Astrocyte of the cerebellum (primary cell): ENCODE measurements around the gene SERPINB1.
A peak's percentile ranks its signal among the peaks of the same experiment; 100 is the strongest.
"Not testable (repeated sequence)": the region's sequence is repeated elsewhere in the genome, so short reads cannot be mapped to it uniquely, and the experiment has no call there.

Experiments
- DNase-seq: peaks from one replicate; pipeline ENCODE4 v3.0.0-alpha.2; 2011; ENCODE audit warnings: low read depth
- H3K4me3 ChIP-seq: 2 replicates; pipeline ENCODE4 v1.5.1; 2011; ENCODE audit warnings: mild to moderate bottlenecking, low read depth, low read length, moderate library complexity
- in situ Hi-C: cut with HindIII; loops from 2 replicates; pipeline ENCODE4 v1.10.0; 2017; ENCODE audit warnings: low sequenced_read_pairs
- TF ChIP-seq, protein P1 (sequence below): IDR thresholded peaks from 2 replicates; pipeline ENCODE4 v1.5.1; 2012; ENCODE audit warnings: low read length, low read depth, moderate library complexity, mild to moderate bottlenecking; ENCODE audit errors: missing control alignments

SERPINB1 gene

DNA sequence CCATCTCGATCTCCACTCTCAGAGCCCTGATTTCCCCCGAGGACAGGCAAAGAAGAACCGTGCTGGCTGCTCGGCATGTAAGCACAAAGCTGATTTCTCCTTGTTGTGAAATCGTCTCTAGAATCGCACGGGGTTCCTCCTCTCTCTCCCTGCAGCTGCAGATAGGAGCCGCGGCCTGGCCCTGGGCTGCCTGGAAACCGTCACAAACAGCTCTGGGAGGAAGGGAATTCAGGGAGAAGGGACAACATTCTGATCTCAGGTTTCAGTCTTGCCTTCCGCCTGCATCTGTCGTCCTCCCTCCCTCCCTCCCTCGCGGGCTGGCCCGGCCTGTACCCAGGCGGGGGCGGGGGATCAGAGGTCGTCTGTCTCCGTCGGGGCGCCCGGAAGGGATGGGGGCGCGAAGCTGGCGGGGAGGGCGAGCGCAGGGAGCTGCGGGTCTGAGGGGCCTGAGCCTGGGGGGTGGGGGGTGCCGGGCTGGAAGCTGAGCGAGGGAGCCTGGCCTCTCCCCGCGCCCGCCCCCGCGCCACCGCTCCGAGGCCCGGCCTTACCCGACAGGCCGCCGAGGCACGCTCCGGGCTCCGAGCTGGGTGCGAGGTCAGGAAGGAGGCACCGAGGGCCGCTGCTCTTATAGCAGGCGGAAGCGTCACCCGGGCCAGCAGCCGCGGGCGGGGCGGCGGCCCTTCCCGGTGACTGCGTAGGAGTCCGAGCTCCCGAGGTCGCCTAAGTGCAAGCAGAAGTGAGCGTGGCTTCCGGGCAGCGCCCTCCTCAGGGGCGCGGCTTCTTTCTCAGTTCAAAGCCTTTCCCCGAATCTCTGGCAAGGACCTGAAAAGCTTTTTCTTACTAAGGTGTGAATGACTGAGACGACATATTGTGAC is at the start of gene SERPINB1:
SERPINB1 (minus strand) TSS at position 600 of the 875 bp plus-strand sequence. CDS start 1,277 bp downstream, outside the sequence.
- H3K4me3 ChIP-seq, result peak within 1 kb of the TSS; percentile 36
- TF ChIP-seq, protein P1, sequence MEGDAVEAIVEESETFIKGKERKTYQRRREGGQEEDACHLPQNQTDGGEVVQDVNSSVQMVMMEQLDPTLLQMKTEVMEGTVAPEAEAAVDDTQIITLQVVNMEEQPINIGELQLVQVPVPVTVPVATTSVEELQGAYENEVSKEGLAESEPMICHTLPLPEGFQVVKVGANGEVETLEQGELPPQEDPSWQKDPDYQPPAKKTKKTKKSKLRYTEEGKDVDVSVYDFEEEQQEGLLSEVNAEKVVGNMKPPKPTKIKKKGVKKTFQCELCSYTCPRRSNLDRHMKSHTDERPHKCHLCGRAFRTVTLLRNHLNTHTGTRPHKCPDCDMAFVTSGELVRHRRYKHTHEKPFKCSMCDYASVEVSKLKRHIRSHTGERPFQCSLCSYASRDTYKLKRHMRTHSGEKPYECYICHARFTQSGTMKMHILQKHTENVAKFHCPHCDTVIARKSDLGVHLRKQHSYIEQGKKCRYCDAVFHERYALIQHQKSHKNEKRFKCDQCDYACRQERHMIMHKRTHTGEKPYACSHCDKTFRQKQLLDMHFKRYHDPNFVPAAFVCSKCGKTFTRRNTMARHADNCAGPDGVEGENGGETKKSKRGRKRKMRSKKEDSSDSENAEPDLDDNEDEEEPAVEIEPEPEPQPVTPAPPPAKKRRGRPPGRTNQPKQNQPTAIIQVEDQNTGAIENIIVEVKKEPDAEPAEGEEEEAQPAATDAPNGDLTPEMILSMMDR, result no peak
- in situ Hi-C loops, result loop anchor here (5.0 to 10.0 kb wide), 2 partner anchors 47 to 91 kb away; no protein-coding TSS in a partner anchor
- no peak for DNase-seq

DNA sequence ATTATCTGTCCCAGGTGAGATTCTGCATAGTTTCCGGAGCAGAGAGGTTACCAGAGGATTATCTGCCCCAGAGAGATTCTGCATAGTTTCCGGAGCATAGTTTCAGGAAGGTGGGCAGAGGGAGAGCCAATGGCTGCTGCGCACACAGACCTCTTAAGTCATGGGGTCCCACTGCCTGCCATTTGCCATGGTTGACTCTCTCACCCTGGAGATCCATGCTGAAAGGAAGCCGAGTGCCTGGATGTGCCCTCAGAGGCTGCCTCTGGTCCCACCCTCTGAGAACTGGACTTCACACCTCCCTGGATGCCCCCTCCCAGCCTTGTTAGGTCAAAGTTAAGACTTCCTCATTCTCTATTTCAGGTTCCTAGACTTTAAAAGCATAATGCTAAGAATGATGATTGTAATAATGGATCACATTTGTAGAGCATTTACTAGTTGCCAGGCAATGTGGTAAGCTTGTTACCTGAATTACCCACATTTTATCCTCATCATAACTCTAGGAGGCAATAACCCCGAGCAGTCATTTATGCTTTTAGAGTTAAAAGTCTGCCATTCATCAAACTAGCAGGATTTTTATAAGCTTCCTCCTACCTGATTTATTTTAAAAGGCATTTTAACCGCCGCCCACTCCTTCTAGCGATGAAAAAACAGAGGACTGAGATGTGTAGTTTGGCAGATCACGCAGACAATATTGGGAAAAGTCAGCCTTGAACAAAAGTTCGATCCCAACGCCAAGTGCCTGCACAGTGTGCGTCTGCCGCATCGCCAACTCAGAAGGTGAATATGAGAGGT is 49.5 kb upstream of the SERPINB1 start:
- in situ Hi-C loops, result loop anchor here (5.0 kb wide), 2 partner anchors 64 to 99 kb away; no protein-coding TSS in a partner anchor
- TF ChIP-seq, protein P1, result no peak
- H3K4me3 ChIP-seq, result no peak overlapping the region
- DNase-seq, result no peak

DNA sequence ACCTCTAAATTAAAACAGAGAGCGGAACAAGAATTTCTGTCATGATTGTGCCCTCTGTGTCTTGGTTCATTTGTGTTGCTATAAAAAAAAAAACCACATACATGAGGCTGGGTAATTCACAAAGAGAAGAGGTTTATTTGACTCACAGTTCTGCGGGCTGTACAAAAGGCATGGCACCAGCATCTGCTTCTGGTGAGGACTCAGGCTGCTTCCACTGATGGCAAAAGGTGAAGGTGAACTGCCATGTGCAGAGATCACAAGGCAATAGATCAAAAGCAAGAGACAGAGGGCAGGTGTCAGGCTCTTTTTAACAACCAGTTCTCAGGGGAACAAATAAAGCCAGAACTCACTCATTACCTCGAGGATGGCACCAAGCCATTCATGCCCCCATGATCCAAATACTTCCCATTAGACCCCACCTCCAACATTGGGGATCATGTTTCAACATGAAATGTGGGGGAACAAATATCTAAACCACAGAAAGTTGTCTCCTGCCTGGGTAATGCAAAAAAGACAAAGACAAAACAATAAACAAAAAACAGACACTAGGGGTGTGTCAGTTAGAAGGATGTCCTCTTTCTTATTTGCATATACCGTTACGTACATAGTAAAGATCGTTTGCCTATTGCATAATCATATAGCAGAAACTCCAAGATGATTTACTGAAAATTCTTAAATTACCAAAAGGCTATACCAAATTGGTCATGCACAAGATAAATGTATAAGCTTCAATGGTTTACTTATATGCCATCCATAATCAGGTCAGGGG is 44.5 kb upstream of the SERPINB1 start:
- DNase-seq, result no peak
- TF ChIP-seq, protein P1, result no peak
- in situ Hi-C loops, result no loop called here
- H3K4me3 ChIP-seq, result no peak overlapping the region

DNA sequence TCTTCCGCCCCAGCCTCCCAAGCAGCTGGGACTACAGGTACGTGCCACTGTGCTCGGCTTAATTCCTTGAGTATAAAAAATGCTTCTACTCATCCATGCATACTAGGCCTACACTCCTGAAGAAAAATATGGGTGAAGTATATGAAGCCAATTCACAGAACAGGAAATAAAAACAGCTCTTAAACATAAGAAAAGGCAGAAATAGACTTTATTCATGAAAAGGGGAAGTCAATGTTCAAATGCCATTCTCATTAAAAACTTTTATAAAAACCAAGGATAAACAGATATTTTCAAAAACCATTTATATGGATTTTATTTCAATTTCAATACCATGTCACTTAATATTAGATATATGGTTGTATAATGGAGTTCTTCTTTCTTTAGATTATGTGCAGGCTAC is 43.1 kb upstream of the SERPINB1 start:
- TF ChIP-seq, protein P1, result no peak
- in situ Hi-C loops, result no loop called here
- no peak for DNase-seq
- no peak overlapping the region for H3K4me3 ChIP-seq

DNA sequence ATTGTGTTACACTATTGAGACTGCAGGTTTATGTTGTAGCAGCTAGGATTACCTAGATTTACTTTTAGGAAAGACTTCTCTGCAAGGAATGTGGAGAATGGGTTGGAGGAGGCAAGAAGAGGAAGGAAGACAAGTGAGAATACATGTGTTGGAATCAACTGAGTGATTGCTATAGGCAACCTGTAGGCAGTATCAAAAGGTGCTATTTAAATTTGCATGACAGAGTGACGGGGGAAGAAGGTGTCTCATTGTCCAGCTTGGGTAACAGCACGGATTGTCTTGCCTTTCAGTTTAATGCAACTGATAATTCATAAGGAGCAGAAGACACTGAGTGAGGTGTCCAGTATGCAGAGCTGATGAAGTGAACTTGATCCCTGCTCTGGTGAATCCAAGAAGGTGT is 42.0 kb upstream of the SERPINB1 start:
- TF ChIP-seq, protein P1, result no peak
- no peak for DNase-seq
- in situ Hi-C loops, result no loop called here
- H3K4me3 ChIP-seq, result no peak overlapping the region

DNA sequence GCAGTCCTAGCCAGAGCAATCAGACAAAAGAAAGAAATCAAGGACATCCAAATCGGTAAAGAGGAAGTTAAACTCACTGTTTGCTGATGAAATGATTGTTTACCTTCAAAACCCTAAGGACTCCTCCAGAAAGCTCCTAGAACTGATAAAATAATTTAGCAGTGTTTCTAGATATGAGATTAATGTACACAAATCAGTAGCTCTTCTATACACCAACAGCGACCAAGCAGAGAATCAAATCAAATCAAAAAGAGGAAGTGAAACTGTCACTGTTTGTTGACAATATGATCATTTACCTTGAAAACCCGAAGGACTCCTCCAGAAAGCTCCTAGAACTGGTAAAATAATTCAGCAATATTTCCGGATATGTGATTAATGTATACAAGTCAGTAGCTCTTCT is 39.8 kb upstream of the SERPINB1 start:
- in situ Hi-C loops, result no loop called here

DNA sequence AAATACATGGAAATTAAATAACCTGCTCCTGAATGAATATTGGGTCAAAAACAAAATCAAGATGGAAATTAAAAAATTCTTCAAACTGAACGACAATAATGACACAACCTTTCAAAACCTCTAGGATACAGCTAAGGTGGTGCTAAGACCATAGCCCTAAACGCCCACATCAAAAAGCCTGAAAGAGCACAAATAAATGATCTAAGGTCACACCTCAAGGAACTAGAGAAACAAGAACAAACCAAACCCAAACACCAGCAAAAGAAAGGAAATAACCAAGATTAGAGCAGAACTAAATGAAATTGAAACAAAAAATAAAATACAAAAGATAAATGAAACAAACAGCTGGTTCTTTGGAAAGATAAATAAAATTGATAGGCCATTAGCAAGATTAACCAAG is 38.5 kb upstream of the SERPINB1 start:
- H3K4me3 ChIP-seq, in situ Hi-C loops, DNase-seq: not testable (repeated sequence)

More for the DNA sequence above, 39.8 kb upstream of the SERPINB1 start:
- H3K4me3 ChIP-seq, result no peak overlapping the region
- DNase-seq, result no peak
- TF ChIP-seq, protein P1, result no peak
